Body of pancreas (tissue), 4 donors: ENCODE data around the gene PFKM. TPM values are rescaled to one million over a fixed set of nuclear protein-coding genes. Genes with fewer than 3 reads are reported as not detected.
A peak's percentile ranks its signal among the peaks of the same experiment; 100 is the strongest.
"Not testable (repeated sequence)": the region's sequence is repeated elsewhere in the genome, so short reads cannot be mapped to it uniquely, and the experiment has no call there.

Experiments
- ATAC-seq: fragments of 150-250 bp; one replicate; pipeline ENCODE4 v1.9.1; 2016
- DNase-seq, 4 donors: peaks; one replicate each; pipeline ENCODE4 v3.0.0-alpha.2; 2019
- H3K27ac ChIP-seq, 4 donors: fragments of 200-600 bp; sonication (generic); 1 replicate in 3 of 4; 2 replicates in 1 of 4; pipeline versions ENCODE4 v1.5.1 to v1.6.1; 2016 to 2019; ENCODE audit warnings: mild to moderate bottlenecking in 1 of 4, mixed read lengths in 1 of 4, moderate library complexity in 1 of 4
- H3K27me3 ChIP-seq, 2 donors: fragments of 200-600 bp; sonication (generic); one replicate each; pipeline ENCODE4 v1.6.0; 2016; ENCODE audit warnings: mild to moderate bottlenecking in 1 of 2
- H3K36me3 ChIP-seq, 2 donors: fragments of 200-600 bp; sonication (generic); replicated peaks in 1 of 2; 2 replicates each; pipeline ENCODE4 v1.5.1; 2016; ENCODE audit warnings: low read depth in 2 of 2; ENCODE audit not compliant: insufficient read depth in 1 of 2
- H3K4me1 ChIP-seq: fragments of 200-600 bp; sonication (generic); one replicate; pipeline ENCODE4 v1.6.0; 2016
- H3K4me3 ChIP-seq, 2 donors: fragments of 200-600 bp; sonication (generic); 1 replicate in 1 of 2; 2 replicates in 1 of 2; pipeline ENCODE4 v1.5.1; 2016 to 2019
- H3K9me3 ChIP-seq, 3 donors: fragments of 200-600 bp; sonication (generic); 1 replicate in 2 of 3; 2 replicates in 1 of 3; pipeline ENCODE4 v1.5.1; 2016
- CTCF ChIP-seq, 7 experiments: fragments of 450-650 bp in 4 of 7; fragments of 200-600 bp in 3 of 7; sonication (generic) in 3 of 7; IDR thresholded peaks; one replicate each; pipeline ENCODE4 v1.5.1; 2016 to 2019; ENCODE audit warnings: antibody characterized with exemption in 7 of 7
- POLR2A ChIP-seq, 3 donors: fragments of 450-650 bp; IDR thresholded peaks; one replicate each; pipeline ENCODE4 v1.6.1; 2016; ENCODE audit warnings: antibody characterized with exemption in 3 of 3, mild to moderate bottlenecking in 2 of 3
- WGBS, 2 donors: methylation state at CpG; one replicate each; pipeline ENCODE4 v1.1.5; 2017; 5-methylcytosine and 5-hydroxymethylcytosine counted together
- intact Hi-C: fragments of 100-400 bp; cut with DNase I; formaldehyde crosslinking; loops from one replicate; pipeline ENCODE4 v1.15.1; 2023
- total RNA-seq, 2 donors: library from RNA; depleted of rRNA; stranded (reverse); fragments of >200 nt; gene quantifications; one replicate each; pipeline ENCODE4 v1.1.0, GENCODE V29; 2016

PFKM gene
- total RNA-seq, 2 donors from 2014 or later = 14.3 to 16.8 TPM

- no peak overlapping the region for H3K4me3 ChIP-seq
- intact Hi-C loops = no loop called here
- no peaks in the 10 kb centered on the region for H3K9me3 ChIP-seq
- H3K36me3 ChIP-seq = no peaks in the 10 kb centered on the region
- WGBS, 2 donors = 24 to 27% methylated on average over 5 of the region's 5 CpGs
- peak overlapping the region in 1 of 4 donors; percentile 7 for H3K27ac ChIP-seq
- H3K4me1 ChIP-seq = peaks cover 10% of the 10 kb centered on the region
- no peaks in the 10 kb centered on the region for H3K27me3 ChIP-seq
- DNase-seq (no peak), ATAC-seq (no peak)
- TF ChIP-seq POLR2A (IDR thresholded peaks at IDR 0.05) (no peak), CTCF (IDR thresholded peaks at IDR 0.05) (no peak)
These were observed 651 bp downstream of the PFKM start for GRCh38 chr12:48119834-48120195.

- intact Hi-C loops = no loop called here
- Histone ChIP-seq H3K27ac (no peak overlapping the region), H3K9me3 (no peaks in the 10 kb centered on the region), H3K36me3 (no peaks in the 10 kb centered on the region), H3K4me1 (peaks cover 10% of the 10 kb centered on the region), H3K4me3 (no peak overlapping the region), H3K27me3 (no peaks in the 10 kb centered on the region)
- 91 to 94% methylated on average over 1 of the region's 1 CpG for WGBS, 2 donors
- no peak for DNase-seq
- no peak for TF ChIP-seq CTCF (IDR thresholded peaks at IDR 0.05)
- no peak for TF ChIP-seq POLR2A (IDR thresholded peaks at IDR 0.05)
- ATAC-seq = no peak
These were observed 2.4 kb downstream of the PFKM start for GRCh38 chr12:48121522-48121921.

DNA sequence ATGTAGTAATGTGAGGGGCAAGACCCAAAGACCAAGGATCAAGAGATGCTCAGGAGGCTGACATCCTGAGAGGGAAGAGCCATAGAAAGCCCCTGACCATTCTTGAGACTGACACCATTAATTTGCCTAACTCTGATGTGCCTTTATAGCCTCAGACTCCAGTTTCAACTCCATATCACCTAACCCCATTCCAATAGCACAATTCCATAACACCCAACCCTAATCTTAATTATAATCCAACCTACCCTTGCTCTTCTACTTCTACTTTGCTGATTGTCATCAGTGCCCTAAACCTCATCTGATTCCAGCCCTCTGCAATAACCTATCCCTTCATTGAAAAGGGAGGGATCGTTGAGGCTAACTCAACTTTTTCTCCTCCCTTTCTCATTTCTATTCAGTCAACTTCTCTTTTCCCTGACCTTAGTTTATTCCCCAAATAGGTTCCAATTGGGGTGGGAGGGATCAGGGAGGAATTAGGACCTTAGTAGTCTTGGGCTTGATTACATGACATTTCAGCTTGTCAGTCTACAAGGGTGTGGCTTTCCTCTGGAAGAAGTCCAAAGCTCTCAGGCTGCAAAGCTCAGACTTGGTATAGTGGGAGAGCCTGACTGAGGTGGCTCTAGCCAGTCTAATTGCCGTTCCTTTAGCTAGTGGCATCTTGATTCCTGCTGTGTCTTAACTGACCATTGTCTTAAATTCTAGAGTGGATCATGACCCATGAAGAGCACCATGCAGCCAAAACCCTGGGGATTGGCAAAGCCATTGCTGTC lies 3.1 kb downstream of the PFKM start:
- Histone ChIP-seq H3K4me1 (peaks cover 10% of the 10 kb centered on the region), H3K36me3 (no peaks in the 10 kb centered on the region), H3K27me3 (no peaks in the 10 kb centered on the region), H3K4me3 (no peak overlapping the region), H3K9me3 (no peaks in the 10 kb centered on the region), H3K27ac (no peak overlapping the region)
- ATAC-seq (no peak), DNase-seq (no peak)
- whole genome bisulfite sequencing, 2 donors = 73 to 90% methylated on average over 2 of the region's 2 CpGs
- TF ChIP-seq POLR2A (IDR thresholded peaks at IDR 0.05) = no peak
- TF ChIP-seq CTCF (IDR thresholded peaks at IDR 0.05) = no peak
- intact Hi-C loops = no loop called here

- intact Hi-C loops = no loop called here
- peaks cover 10% of the 10 kb centered on the region for H3K4me1 ChIP-seq
- no peak overlapping the region for H3K4me3 ChIP-seq
- ATAC-seq = no peak
- DNase-seq = no peak
- no peaks in the 10 kb centered on the region for H3K36me3 ChIP-seq
- no peaks in the 10 kb centered on the region for H3K9me3 ChIP-seq
- TF ChIP-seq POLR2A (IDR thresholded peaks at IDR 0.05) = no peak
- no peak for TF ChIP-seq CTCF (IDR thresholded peaks at IDR 0.05)
- WGBS, 2 donors = 40 to 46% methylated on average over 4 of the region's 4 CpGs
- H3K27me3 ChIP-seq = no peaks in the 10 kb centered on the region
- H3K27ac ChIP-seq = no peak overlapping the region
These were observed 4.0 kb downstream of the PFKM start for GRCh38 chr12:48123169-48123568.

- H3K27ac ChIP-seq, H3K36me3 ChIP-seq, ATAC-seq: not testable (repeated sequence)
These were observed 6.4 kb downstream of the PFKM start for GRCh38 chr12:48125542-48125941.

More at GRCh38 chr12:48125542-48125941, 6.4 kb downstream of the PFKM start:
- 84 to 97% methylated on average over 3 to 5 of the region's 5 CpGs for WGBS, 2 donors
- DNase-seq, intact Hi-C loops, H3K4me1 ChIP-seq, H3K9me3 ChIP-seq, H3K27me3 ChIP-seq, H3K4me3 ChIP-seq: not testable (repeated sequence)
